ENCODE measurements around the gene GHRL. TPM values are rescaled to one million over a fixed set of nuclear protein-coding genes. Genes with fewer than 3 reads are reported as not detected.

Gene GHRL
- total and polyA plus RNA-seq, 2 of the 4 experiments (the other 2 are of a cell fraction), result 0.27 TPM; not detected in 1

GRCh38 chr3:10281951-10282350 is 10.8 kb downstream of the GHRL start:
- Histone ChIP-seq H2BK120ac (ENCODE audit: low read depth, low read length) (no peak overlapping the region), H2AFZ (replicated peaks; ENCODE audit: low read length, poor library complexity) (no peak overlapping the region), H3K4me1 (ENCODE audit: control insufficient read depth, insufficient read depth, low read length) (no peaks in the 10 kb centered on the region), H3K4ac (ENCODE audit: low read depth, low read length) (no peak overlapping the region), H4K5ac (ENCODE audit: low read depth, low read length) (no peak overlapping the region), H2BK5ac (ENCODE audit: low read depth, low read length, poor library complexity, severe bottlenecking) (no peak overlapping the region), H3K23ac (ENCODE audit: low read depth, low read length) (no peak overlapping the region), H3K4me2 (ENCODE audit: low read depth, low read length) (no peak overlapping the region), H3K27ac (ENCODE audit: insufficient read depth, low read length) (no peak overlapping the region), H3K9ac (ENCODE audit: low read depth, low read length) (no peak overlapping the region), H2AK5ac (ENCODE audit: low read depth, low read length) (no peak overlapping the region), H3K9me3 (ENCODE audit: control insufficient read depth, insufficient read depth, low read length) (no peaks in the 10 kb centered on the region), H3K18ac (ENCODE audit: low read depth, low read length) (no peak overlapping the region), H4K20me1 (ENCODE audit: insufficient read depth, low read length) (peaks cover 10% of the 10 kb centered on the region; the same call in 1 of the 2 replicates), H3K4me3 (ENCODE audit: insufficient read depth, low read depth, low read length) (no peak overlapping the region), H2BK20ac (ENCODE audit: low read depth, low read length) (no peak overlapping the region), H4K8ac (ENCODE audit: low read depth in 2 of 2, low read length in 2 of 2) (no peak overlapping the region), H4K91ac (ENCODE audit: insufficient read depth, low read depth, low read length) (no peak overlapping the region), H3K79me1 (ENCODE audit: low read depth in 1 of 2, low read length in 2 of 2) (peaks cover 16 to 22% of the 10 kb centered on the region in 2 experiments), H2BK15ac (ENCODE audit: low read depth, low read length) (no peak overlapping the region), H3K36me3 (ENCODE audit: control insufficient read depth, insufficient read depth, low read length) (peaks cover 40% of the 10 kb centered on the region), H3K56ac (ENCODE audit: extremely low read depth, insufficient read depth, low read length) (no peak overlapping the region), H3K14ac (replicated peaks; ENCODE audit: low read depth, low read length) (no peak overlapping the region), H2AK9ac (replicated peaks; ENCODE audit: low read depth, low read length, poor library complexity) (no peak overlapping the region), H3K27me3 (ENCODE audit: control insufficient read depth, insufficient read depth, low read length) (no peaks in the 10 kb centered on the region), H3K9me1 (ENCODE audit: insufficient read depth, low read length) (0 out of 2 replicates have a peak, but pooled peaks cover 3% of the 10 kb centered on the region)
- TF ChIP-seq MAZ (IDR thresholded peaks at IDR 0.05; ENCODE audit: borderline replicate concordance, low read depth, low read length), result no peak
- no peak for TF ChIP-seq MAFK (IDR thresholded peaks at IDR 0.05; ENCODE audit: low read depth, low read length)
- no peak for TF ChIP-seq FOS (IDR thresholded peaks at IDR 0.05; ENCODE audit: low read depth, low read length)
- TF ChIP-seq RAD21 (IDR thresholded peaks at IDR 0.05; ENCODE audit: low read length), result no peak
- TF ChIP-seq RFX5 (IDR thresholded peaks at IDR 0.05; ENCODE audit: low read depth, low read length), result no peak
- no peak for TF ChIP-seq CTCF (conservative IDR thresholded peaks at IDR 0.05; ENCODE audit: low read depth, low read length)
- no peak for TF ChIP-seq POLR2A (IDR thresholded peaks at IDR 0.05; ENCODE audit: low read depth, low read length)
- TF ChIP-seq CHD1 (IDR thresholded peaks at IDR 0.05; ENCODE audit: low read depth, low read length), result no peak
- TF ChIP-seq NFE2L2 (IDR thresholded peaks at IDR 0.05; ENCODE audit: low read depth, low read length), result no peak
- TF ChIP-seq ELK1 (IDR thresholded peaks at IDR 0.05; ENCODE audit: borderline replicate concordance, low read depth, low read length), result no peak
- no peak for TF ChIP-seq USF2 (IDR thresholded peaks at IDR 0.05; ENCODE audit: low read depth, low read length)
- no peak for TF ChIP-seq RCOR1 (IDR thresholded peaks at IDR 0.05; ENCODE audit: insufficient replicate concordance, low read length)
- WGBS, 2 experiments (ENCODE audit: extremely low coverage in 2 of 2, insufficient read length in 1 of 2), result no CpG with 5 or more reads among the region's 5 CpGs
- DNase-seq, result peak; percentile 51
- ATAC-seq (ENCODE audit: low read depth), result peak; percentile 50; the same call in 1 of the 2 replicates
- intact Hi-C loops (cut with micrococcal nuclease), result loop anchor here (10.0 kb wide), 1 partner anchor 437 kb away; the partner anchor contains the start of gene RPUSD3
- dilution Hi-C loops (cut with HindIII; ENCODE audit: low sequenced_read_pairs, unreplicated experiment), result no loop called here
- CTCF ChIA-PET, result no interaction called here
- in situ Hi-C loops (cut with MboI; ENCODE audit: low sequenced_read_pairs), result no loop called here
- no TSS peak for BruUV-seq (replicated peaks)
- POLR2A ChIA-PET (ENCODE audit: unreplicated experiment), result no interaction called here

Measured in IMR-90 (cell line).